Panc1 (cell line): ENCODE data around the gene GRHL3.

Experiments
- CTCF ChIP-seq: fragments of 450-650 bp; IDR thresholded peaks from 2 replicates; pipeline ENCODE4 v1.5.1; 2017; ENCODE audit warnings: mild to moderate bottlenecking
- POLR2AphosphoS5 ChIP-seq: IDR thresholded peaks from 2 replicates; pipeline ENCODE4 v1.6.1; 2012; ENCODE audit warnings: mild to moderate bottlenecking, low read depth, low read length, moderate library complexity
- REST ChIP-seq, 2 experiments: IDR thresholded peaks; 2 replicates each; pipeline ENCODE4 v1.6.1; 2011 to 2012; ENCODE audit warnings: low read depth in 2 of 2, control low read depth in 1 of 2, low read length in 1 of 2, mild to moderate bottlenecking in 1 of 2, moderate library complexity in 1 of 2; ENCODE audit not compliant: insufficient read depth in 1 of 2
- SIN3A ChIP-seq: IDR thresholded peaks from 2 replicates; pipeline ENCODE4 v1.6.1; 2012; ENCODE audit warnings: low read depth, mild to moderate bottlenecking, low read length, moderate library complexity, borderline replicate concordance; ENCODE audit not compliant: insufficient read depth
- TCF7L2 ChIP-seq: IDR thresholded peaks from 2 replicates; pipeline ENCODE4 v1.6.1; 2011; ENCODE audit warnings: mild to moderate bottlenecking, low read depth, low read length, inconsistent platforms

- no peak for TF ChIP-seq CTCF
- TF ChIP-seq POLR2AphosphoS5 = no peak
- TF ChIP-seq TCF7L2 = no peak
- TF ChIP-seq REST (IDR thresholded peaks at IDR 0.05; ENCODE audit: insufficient read depth in 1 of 2, low read depth in 2 of 2, low read length in 1 of 2) = no peak
- no peak for TF ChIP-seq SIN3A
These were observed 27.1 kb upstream of the GRHL3 start for GRCh38 chr1:24292103-24292502.
